ENCODE measurements around the gene SAMD11. TPM values are rescaled to one million over a fixed set of nuclear protein-coding genes. Genes with fewer than 3 reads are reported as not detected.
"Not testable (repeated sequence)": the region's sequence is repeated elsewhere in the genome, so short reads cannot be mapped to it uniquely, and the experiment has no call there.

SAMD11 gene
- total and polyA plus RNA-seq, 2 of the 13 experiments (the other 11 are each of a cell fraction or from before 2014, with no cell fraction given), result 0.11 TPM; not detected in 1

DNA sequence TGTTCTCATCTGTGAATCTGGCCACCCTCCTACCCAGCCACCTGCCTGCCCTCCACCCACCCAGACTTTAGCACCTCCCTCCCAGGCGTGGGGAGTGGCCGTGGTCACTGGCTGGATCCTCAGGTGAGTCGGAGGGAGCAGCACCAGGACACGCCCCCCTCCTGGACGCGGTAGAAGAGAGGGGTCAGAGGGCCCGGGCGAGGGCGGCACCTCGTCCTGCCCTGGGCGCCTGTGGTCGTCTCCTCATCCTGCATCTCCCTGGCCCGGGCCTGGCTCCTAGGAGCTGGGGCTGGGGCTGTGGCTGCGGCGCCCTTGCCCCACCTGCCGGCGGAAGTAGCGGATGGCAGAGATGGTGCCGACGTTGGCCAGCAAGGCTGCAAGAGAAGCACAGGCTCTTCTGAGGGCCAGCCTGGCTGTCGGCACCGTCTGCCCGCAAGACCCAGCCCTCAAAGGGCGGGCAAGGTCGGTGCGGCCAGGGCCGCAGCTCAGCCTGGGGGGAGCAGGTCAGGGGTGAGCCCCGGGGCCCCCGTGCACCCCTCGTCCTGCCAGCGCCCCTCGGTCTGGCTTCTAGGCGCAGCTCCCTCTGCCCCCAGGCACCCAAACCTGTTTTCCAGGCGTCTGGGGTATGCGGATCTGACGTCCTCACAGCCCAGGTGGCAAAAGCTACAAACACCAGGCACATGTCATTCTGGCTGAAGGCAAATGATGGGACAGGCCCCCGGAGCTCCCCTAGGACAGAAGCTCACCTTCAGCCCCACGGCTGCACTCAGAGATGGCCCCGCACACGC lies 52.4 kb downstream of the SAMD11 start (continued):
- TF ChIP-seq, protein P1, sequence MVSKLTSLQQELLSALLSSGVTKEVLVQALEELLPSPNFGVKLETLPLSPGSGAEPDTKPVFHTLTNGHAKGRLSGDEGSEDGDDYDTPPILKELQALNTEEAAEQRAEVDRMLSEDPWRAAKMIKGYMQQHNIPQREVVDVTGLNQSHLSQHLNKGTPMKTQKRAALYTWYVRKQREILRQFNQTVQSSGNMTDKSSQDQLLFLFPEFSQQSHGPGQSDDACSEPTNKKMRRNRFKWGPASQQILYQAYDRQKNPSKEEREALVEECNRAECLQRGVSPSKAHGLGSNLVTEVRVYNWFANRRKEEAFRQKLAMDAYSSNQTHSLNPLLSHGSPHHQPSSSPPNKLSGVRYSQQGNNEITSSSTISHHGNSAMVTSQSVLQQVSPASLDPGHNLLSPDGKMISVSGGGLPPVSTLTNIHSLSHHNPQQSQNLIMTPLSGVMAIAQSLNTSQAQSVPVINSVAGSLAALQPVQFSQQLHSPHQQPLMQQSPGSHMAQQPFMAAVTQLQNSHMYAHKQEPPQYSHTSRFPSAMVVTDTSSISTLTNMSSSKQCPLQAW (CRISPR knock-in tag; IDR thresholded peaks at IDR 0.05), result peak; percentile 65; the same call in 1 of the 2 replicates
- TF ChIP-seq KDM5B (CRISPR knock-in tag; IDR thresholded peaks at IDR 0.05; ENCODE audit: borderline replicate concordance), result peak; percentile 50; the same call in 1 of the 2 replicates
- TF ChIP-seq ZNF710 (CRISPR knock-in tag; IDR thresholded peaks at IDR 0.05; ENCODE audit: borderline replicate concordance), result no peak
- TF ChIP-seq, protein P2, sequence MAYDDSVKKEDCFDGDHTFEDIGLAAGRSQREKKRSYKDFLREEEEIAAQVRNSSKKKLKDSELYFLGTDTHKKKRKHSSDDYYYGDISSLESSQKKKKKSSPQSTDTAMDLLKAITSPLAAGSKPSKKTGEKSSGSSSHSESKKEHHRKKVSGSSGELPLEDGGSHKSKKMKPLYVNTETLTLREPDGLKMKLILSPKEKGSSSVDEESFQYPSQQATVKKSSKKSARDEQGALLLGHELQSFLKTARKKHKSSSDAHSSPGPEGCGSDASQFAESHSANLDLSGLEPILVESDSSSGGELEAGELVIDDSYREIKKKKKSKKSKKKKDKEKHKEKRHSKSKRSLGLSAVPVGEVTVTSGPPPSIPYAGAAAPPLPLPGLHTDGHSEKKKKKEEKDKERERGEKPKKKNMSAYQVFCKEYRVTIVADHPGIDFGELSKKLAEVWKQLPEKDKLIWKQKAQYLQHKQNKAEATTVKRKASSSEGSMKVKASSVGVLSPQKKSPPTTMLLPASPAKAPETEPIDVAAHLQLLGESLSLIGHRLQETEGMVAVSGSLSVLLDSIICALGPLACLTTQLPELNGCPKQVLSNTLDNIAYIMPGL (CRISPR knock-in tag; IDR thresholded peaks at IDR 0.05; ENCODE audit: borderline replicate concordance in 1 of 2, low read depth in 1 of 2), result peak in 1 of 2 experiments; percentile 55; a peak in 2 of 4 replicates
- TF ChIP-seq EED (CRISPR knock-in tag; IDR thresholded peaks at IDR 0.05), result no peak
- TF ChIP-seq ZNF160 (CRISPR knock-in tag; IDR thresholded peaks at IDR 0.05), result no peak

GRCh38 chr1:976791-977190 lies 53.1 kb downstream of the SAMD11 start:
- Histone ChIP-seq H3K4me1 (ENCODE audit: insufficient read depth, low read length) (peaks cover 33% of the 10 kb centered on the region), H3K27me3 (ENCODE audit: control insufficient read depth in 1 of 2, insufficient read depth in 2 of 2, low read length in 2 of 2) (peaks cover 12 to 30% of the 10 kb centered on the region in 2 experiments)
- H3K79me2 ChIP-seq (ENCODE audit: insufficient read depth, low read length); intact Hi-C loops (cut with micrococcal nuclease; ENCODE audit: unreplicated experiment); H3K4me2 ChIP-seq (ENCODE audit: low read depth, low read length); ATAC-seq; H2AFZ ChIP-seq (ENCODE audit: low read length); H3K9ac ChIP-seq (ENCODE audit: insufficient read depth, low read depth, low read length); BruUV-seq (replicated peaks); H3K9me3 ChIP-seq (ENCODE audit: low read length); DNase-seq (ENCODE audit: low spot score); H4K20me1 ChIP-seq (ENCODE audit: insufficient read depth, low read length); H3K4me3 ChIP-seq (replicated peaks in 1 of 3; ENCODE audit: insufficient read depth in 1 of 3, low read depth in 2 of 3, low read length in 3 of 3); in situ Hi-C loops (cut with HindIII; ENCODE audit: extremely low pct_ligation_motif_present, low pct_unique_long_range_greater_than_20kb); FAIRE-seq; H3K36me3 ChIP-seq (replicated peaks in 1 of 2; ENCODE audit: control insufficient read depth in 1 of 2, insufficient read depth in 2 of 2, low read length in 2 of 2); H3K27ac ChIP-seq (ENCODE audit: extremely low read length, insufficient read depth, low read length): not testable (repeated sequence)
- WGBS (ENCODE audit: low lambda C conversion rate), result 64% methylated on average over 19 of the region's 39 CpGs
- ChIA-PET CTCF (ENCODE audit: low intra/inter-chr PET ratio, low total read pairs) (interaction anchor here (1.4 kb wide), 1 partner anchor 72 kb away, joined by 5 read pairs; no protein-coding TSS in a partner anchor), POLR2A (interaction anchor here (1.1 to 1.5 kb wide), 2 partner anchors 10 to 30 kb away, joined by 3 to 11 read pairs; partner anchors contain the start of gene PLEKHN1)

All from HepG2 (cell line).